Glomerular visceral epithelial cell (primary cell): ENCODE measurements around the gene METTL25.
"Not testable (repeated sequence)": the region's sequence is repeated elsewhere in the genome, so short reads cannot be mapped to it uniquely, and the experiment has no call there.

Experiments used
- DNase-seq: peaks from one replicate; pipeline ENCODE4 v3.0.0-alpha.2; 2016; ENCODE audit errors: extremely low spot score

METTL25 gene

DNA sequence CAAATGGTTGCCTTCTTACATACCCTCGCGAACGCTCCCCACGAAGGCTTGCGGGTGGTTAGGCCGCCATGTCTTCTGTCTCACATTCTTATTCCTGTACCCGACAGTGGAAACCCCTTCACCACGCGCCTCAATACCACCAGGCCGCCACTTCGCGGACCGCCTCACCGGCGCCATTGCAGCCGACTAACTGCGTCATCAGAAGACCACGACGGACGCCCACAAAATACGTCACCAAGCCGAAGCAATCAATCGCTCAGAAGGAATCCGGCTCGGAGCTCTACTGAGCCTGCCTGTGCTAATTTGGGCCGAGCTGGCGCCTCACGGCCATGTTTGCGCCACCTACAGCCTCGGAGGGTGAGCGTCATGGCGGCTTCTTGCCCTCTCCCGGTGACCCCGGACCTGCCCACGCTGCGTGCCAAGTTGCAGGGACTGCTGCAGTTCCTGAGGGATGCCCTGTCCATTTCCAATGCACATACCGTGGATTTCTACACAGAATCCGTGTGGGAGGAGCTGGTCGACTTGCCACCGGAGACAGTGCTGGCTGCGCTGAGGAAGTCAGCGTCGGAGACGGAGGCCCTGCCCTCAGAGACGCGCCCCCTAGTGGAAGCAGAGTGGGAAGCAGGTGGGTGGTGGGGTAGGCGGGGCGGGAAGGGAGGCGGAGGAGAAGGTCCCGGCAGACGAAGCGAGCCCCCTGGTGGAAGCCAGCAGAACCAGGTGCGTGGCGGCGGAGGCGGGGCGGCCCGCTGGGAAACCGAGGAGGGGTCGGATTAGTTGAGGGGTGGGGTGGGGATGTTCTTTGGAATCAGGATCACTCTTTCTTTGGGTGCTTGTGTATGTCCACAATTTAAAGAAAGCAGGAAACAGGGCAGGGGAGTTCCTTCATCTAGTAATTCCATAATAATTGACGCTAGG is at the start of gene METTL25, which contains the start of gene CCDC59:
TSS of gene METTL25 (plus strand) at position 330 of the 915 bp plus-strand sequence. CDS start at position 367, 37 bp downstream.
TSS of gene CCDC59 (minus strand) at position 188 of the 915 bp plus-strand sequence. CDS start at position 177, 11 bp downstream.
- peak; percentile 96 for DNase-seq

DNA sequence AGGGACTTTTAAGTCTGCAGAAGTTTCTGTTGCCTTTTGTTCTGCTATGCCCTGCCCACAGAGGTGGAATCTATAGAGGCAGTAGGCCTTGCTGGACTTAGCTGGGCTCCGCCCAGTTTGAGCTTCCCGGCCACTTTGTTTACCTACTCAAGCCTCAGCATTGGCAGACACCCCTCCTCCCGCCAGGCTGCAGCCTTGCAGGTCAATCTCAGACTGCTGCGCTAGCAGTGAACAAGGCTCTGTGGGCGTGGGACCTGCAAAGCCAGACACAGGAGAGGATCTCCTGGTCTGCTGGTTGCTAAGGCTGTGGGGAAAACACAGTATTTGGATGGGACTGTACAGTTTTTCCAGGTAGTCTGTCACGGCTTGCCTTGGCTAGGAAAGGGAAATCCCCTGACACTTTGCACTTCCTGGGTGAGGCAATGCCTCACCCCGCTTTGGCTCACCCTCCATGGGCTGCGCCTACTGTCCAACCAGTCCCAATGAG is 43.9 kb upstream of the METTL25 start:
- no peak for DNase-seq

DNA sequence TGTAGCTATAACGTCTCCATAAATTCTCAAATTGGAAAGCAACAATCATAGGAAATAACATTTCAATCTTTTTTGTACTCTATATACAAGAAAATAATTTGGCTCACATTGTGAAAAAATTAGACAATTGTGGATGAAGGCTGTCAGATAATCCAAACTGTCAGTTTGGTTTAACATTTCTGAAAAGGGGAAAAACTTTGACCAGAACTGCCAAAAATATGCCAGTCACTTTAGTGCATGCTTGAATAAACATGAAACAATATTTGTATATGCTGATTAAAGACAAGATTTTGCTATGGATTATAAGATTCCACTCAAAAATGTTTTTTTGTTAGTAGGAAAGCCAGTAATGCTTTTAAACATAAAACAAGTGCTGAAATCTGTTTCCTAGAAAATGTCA is 39.1 kb upstream of the METTL25 start:
- DNase-seq, result no peak

GRCh38 chr12:82325540-82326336 is 32.6 kb upstream of the METTL25 start:
- no peak for DNase-seq

DNA sequence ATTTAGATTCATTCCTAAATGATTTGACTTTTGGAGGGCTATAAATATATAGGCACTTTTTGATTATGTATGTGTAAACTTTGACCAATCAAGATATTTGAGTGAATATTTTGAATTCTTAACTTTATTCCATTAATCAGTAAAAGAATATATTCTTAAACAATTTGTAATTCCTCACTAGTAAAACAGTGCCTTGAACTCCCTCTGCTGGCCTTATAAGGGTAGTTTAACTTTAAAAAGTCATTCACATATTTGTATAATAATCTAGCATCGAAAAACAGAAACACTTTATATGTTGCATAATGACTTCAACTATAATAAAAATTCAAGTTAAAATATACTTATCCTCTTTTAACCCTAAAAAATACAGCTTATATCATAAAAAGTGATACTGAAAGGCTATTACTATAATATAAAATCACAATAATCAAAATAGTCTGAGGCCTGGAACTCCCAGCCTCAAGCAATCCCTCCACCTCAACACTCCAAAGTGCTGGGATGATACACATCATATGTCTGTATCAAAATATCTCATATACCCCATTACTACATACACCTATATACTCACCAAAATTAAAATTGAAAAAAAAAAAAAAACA is 31.3 kb upstream of the METTL25 start:
- peak; percentile 30 for DNase-seq

GRCh38 chr12:82327861-82328260 is 30.5 kb upstream of the METTL25 start:
- DNase-seq, result no peak

DNA sequence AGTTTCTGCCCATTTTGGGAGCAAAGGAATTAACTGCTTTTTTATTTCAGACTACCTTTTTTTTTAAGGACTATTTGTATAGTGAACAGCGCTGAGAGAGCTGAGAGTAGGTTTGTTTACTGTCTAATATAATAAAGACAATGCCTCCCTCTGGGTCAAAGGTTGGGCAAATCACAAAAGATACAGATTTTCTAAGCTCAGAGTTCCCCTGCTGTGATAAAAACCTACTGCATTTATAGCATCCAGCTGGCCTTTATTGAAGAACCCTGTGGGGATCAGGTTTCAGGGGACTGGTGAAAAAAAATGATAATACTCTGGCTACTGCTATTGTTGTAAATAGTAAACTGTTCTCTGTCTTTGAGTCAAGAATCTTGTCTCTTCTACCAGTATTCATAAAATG is 28.8 kb upstream of the METTL25 start:
- no peak for DNase-seq

- no peak for DNase-seq
Observed at GRCh38 chr12:82350161-82350560, 8.2 kb upstream of the METTL25 start.

DNA sequence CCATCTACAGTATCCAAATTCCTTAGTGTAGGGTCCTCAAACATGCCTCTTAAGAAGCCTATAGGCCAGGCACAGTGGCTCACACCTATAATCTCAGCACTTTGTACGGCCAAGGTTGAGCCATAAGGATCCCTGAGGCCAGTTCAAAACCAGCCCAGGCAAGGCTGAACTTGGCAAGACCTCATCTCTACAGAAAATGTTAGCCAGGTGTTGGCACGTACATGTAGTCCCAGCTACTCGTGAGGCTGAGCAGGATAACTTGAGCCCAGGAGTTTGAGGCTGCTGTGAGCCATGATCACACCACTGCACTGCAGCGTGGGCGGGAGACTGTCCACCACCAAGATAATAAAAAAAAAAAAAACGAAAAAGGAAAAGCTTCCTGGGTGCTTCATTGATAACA is 6.9 kb upstream of the METTL25 start:
- no peak for DNase-seq

GRCh38 chr12:82357340-82357739 is 989 bp upstream of the METTL25 start:
- DNase-seq, result no peak

GRCh38 chr12:82357845-82358199 is 507 bp upstream of the METTL25 start:
- no peak for DNase-seq

DNA sequence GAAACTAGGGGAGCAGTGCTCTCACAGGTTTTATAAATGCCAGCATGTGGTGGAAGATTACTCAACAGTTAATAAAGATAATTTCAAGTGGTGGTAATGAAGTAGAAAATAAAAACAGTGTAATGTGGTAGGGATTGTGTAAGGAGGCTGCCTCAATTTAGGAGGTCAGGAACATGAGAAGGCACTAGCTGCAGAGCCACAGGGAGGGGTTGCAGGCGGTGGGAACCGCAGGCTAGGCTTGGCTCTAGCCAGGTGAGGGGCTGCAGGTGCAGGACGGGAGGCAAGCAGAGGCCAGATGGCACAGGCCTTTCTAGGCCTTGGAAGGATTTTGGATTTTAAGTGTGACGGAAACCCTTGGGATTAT is 768 bp downstream of the METTL25 start:
- DNase-seq, result peak; percentile 7

GRCh38 chr12:82360834-82361233 is 2.5 kb downstream of the METTL25 start:
- DNase-seq, result not testable (repeated sequence)

GRCh38 chr12:82361461-82361915 is 3.2 kb downstream of the METTL25 start:
- DNase-seq, result no peak

- no peak for DNase-seq
Observed at GRCh38 chr12:82363990-82364389, 5.7 kb downstream of the METTL25 start.

DNA sequence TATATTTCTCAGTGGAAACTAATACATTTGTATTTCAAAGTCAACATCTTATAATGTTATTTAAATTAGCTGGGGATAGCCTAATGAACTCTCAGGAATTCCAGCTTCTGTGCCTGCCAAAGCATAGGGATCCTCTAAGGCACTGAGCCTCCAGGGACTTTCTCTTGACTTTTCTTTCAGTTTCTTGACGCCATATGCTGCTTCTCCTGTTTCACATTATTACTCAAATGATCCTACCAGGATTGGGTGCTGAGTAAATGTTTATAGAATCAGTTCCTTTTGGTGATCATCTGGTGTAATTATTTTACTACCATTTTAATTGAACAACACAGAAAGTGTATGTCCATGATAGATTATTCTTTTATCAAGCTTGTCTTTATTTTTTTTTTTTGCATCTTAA is 7.9 kb downstream of the METTL25 start:
- no peak for DNase-seq

DNA sequence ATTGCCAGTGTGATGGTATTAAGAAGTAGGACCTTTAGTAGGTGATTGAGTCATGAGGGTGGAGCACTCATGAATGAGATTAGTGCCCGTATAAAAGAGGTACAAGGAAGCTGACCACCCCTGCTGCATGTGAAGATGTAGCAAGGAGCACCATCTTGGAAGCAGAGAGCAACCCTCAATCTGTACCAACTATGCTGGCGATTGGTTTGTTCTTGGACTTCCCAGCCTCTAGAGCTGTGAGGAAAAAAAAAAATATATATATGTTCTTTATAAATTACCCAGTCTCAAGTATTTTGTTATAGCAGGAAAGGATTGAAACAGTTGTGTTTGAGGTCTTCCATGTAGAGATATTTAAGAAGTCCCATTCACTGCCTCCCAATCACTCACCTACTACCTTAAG is 16.9 kb downstream of the METTL25 start:
- DNase-seq, result no peak

- no peak for DNase-seq
Observed at GRCh38 chr12:82378997-82379396, 20.7 kb downstream of the METTL25 start.

GRCh38 chr12:82383930-82384552 is 25.7 kb downstream of the METTL25 start:
- DNase-seq, result peak; percentile 25

GRCh38 chr12:82398879-82399278 is 40.5 kb downstream of the METTL25 start:
- no peak for DNase-seq

- DNase-seq, result no peak
Observed at GRCh38 chr12:82400819-82401218, 42.5 kb downstream of the METTL25 start.

- DNase-seq, result no peak
Observed at GRCh38 chr12:82406651-82407050, 48.3 kb downstream of the METTL25 start.
